ENCODE data around the gene RASGRP4.

DNA sequence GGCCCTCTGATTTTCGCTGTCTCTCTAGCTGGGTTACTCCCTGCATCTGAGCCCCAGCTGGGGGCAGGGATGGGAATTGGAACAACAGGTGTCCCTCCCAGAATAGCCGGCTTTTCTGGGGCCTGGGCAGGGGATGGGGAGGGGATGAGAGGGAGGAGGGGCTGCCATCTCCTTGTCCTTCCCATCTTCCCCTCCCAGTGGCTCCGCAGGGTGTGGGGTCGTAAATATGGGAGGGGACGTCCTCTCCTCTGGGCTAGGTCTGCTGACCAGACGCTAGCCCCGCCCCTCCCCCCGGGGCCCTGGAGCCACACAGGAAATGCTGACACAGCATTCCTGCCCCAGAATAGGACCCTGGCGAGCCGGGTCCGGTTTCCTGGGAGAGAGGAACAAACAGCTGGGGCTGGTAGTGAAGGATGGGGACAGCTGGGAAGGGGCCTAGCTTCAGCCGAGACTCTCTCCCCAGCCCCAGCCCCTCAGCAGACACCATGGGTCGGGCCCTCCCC is 8.6 kb upstream of the RASGRP4 start:
- TF ChIP-seq, protein P1, sequence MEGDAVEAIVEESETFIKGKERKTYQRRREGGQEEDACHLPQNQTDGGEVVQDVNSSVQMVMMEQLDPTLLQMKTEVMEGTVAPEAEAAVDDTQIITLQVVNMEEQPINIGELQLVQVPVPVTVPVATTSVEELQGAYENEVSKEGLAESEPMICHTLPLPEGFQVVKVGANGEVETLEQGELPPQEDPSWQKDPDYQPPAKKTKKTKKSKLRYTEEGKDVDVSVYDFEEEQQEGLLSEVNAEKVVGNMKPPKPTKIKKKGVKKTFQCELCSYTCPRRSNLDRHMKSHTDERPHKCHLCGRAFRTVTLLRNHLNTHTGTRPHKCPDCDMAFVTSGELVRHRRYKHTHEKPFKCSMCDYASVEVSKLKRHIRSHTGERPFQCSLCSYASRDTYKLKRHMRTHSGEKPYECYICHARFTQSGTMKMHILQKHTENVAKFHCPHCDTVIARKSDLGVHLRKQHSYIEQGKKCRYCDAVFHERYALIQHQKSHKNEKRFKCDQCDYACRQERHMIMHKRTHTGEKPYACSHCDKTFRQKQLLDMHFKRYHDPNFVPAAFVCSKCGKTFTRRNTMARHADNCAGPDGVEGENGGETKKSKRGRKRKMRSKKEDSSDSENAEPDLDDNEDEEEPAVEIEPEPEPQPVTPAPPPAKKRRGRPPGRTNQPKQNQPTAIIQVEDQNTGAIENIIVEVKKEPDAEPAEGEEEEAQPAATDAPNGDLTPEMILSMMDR (conservative IDR thresholded peaks at IDR 0.05; ENCODE audit: low read depth, low read length), result no peak
- TF ChIP-seq EZH2 (IDR thresholded peaks at IDR 0.05; ENCODE audit: low read length, unreplicated experiment) (no peak), EZH2phosphoT487 (IDR thresholded peaks at IDR 0.05; ENCODE audit: borderline replicate concordance, low read length) (no peak)

Data from PC-3 (cell line).